Thyroid gland (tissue), 4 donors: ENCODE measurements around the gene ETV3.

Experiments
- POLR2A ChIP-seq, 2 donors: fragments of 450-650 bp; IDR thresholded peaks; one replicate each; pipeline ENCODE4 v1.6.1; 2017; ENCODE audit warnings: antibody characterized with exemption in 2 of 2, mild to moderate bottlenecking in 2 of 2, moderate library complexity in 1 of 2
- TF ChIP-seq, protein P1 (sequence below), 6 experiments: fragments of 200-600 bp in 3 of 6; fragments of 450-650 bp in 3 of 6; sonication (generic) in 3 of 6; IDR thresholded peaks; one replicate each; pipeline ENCODE4 v1.5.1; 2016 to 2019; ENCODE audit warnings: antibody characterized with exemption in 6 of 6, mild to moderate bottlenecking in 2 of 6, inconsistent platforms in 1 of 6, moderate library complexity in 1 of 6

DNA sequence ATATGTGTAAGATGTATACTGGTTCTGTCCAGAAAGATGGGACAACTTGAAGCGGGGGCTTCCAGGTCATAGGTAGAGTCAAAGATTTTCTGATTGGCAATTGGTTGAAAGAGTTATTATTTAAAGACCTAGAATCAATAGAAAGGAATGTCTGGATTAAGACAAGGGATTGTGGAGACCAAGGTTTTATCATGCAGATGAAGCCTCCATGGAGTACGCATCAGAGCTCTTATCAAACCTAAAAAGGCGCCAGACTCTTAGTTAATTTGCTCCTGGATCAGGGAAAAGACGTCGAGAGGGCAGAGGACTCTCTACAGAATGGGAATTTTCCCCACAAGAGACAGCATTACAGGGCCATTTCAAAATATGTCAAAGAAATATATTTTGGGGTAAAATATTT, 23.7 kb upstream of the ETV3 start:
- TF ChIP-seq, protein P1, sequence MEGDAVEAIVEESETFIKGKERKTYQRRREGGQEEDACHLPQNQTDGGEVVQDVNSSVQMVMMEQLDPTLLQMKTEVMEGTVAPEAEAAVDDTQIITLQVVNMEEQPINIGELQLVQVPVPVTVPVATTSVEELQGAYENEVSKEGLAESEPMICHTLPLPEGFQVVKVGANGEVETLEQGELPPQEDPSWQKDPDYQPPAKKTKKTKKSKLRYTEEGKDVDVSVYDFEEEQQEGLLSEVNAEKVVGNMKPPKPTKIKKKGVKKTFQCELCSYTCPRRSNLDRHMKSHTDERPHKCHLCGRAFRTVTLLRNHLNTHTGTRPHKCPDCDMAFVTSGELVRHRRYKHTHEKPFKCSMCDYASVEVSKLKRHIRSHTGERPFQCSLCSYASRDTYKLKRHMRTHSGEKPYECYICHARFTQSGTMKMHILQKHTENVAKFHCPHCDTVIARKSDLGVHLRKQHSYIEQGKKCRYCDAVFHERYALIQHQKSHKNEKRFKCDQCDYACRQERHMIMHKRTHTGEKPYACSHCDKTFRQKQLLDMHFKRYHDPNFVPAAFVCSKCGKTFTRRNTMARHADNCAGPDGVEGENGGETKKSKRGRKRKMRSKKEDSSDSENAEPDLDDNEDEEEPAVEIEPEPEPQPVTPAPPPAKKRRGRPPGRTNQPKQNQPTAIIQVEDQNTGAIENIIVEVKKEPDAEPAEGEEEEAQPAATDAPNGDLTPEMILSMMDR (IDR thresholded peaks at IDR 0.05): no peak
- no peak for TF ChIP-seq POLR2A (IDR thresholded peaks at IDR 0.05)
